CD4-positive, alpha-beta T cell treated with Interferon alpha-2 for 1 hour (primary cell): ENCODE measurements around the gene MS4A14.
A peak's percentile ranks its signal among the peaks of the same experiment; 100 is the strongest.
"Not testable (repeated sequence)": the region's sequence is repeated elsewhere in the genome, so short reads cannot be mapped to it uniquely, and the experiment has no call there.

ENCODE experiments used
- DNase-seq, 2 donors: peaks; one replicate each; pipeline ENCODE4 v3.0.0-alpha.2; 2020 to 2022

MS4A14 gene

GRCh38 chr11:60396382-60396781 is at the start of gene MS4A14:
TSS of gene MS4A14 (plus strand) at chr11:60396459. CDS start at chr11:60396579, 120 bp downstream.
- peak in 1 of 2 donors; percentile 1 for DNase-seq

GRCh38 chr11:60347084-60347797 is 49.0 kb upstream of the MS4A14 start:
- DNase-seq, result no peak

GRCh38 chr11:60348116-60348515 is 48.1 kb upstream of the MS4A14 start:
- no peak for DNase-seq

- DNase-seq, result no peak
Observed at GRCh38 chr11:60349990-60350389, 46.3 kb upstream of the MS4A14 start.

GRCh38 chr11:60357771-60358170 is 38.5 kb upstream of the MS4A14 start:
- no peak for DNase-seq

- no peak for DNase-seq
Observed at GRCh38 chr11:60360621-60361020, 35.6 kb upstream of the MS4A14 start.

- no peak for DNase-seq
Observed at GRCh38 chr11:60362241-60362640, 34.0 kb upstream of the MS4A14 start.

- peak; percentile 66 to 72 for DNase-seq
Observed at GRCh38 chr11:60363542-60364470, 32.5 kb upstream of the MS4A14 start.

GRCh38 chr11:60366262-60366904 is 29.9 kb upstream of the MS4A14 start:
- not testable (repeated sequence) for DNase-seq

- peak in 1 of 2 donors; percentile 27 for DNase-seq
Observed at GRCh38 chr11:60367009-60367408, 29.2 kb upstream of the MS4A14 start.

- DNase-seq, result no peak
Observed at GRCh38 chr11:60367896-60368295, 28.4 kb upstream of the MS4A14 start.

GRCh38 chr11:60370252-60370810 is 25.9 kb upstream of the MS4A14 start:
- DNase-seq, result no peak

- no peak for DNase-seq
Observed at GRCh38 chr11:60370811-60371298, 25.4 kb upstream of the MS4A14 start.

- DNase-seq, result no peak
Observed at GRCh38 chr11:60371386-60371785, 24.9 kb upstream of the MS4A14 start.

- DNase-seq, result no peak
Observed at GRCh38 chr11:60371854-60372253, 24.4 kb upstream of the MS4A14 start.

- no peak for DNase-seq
Observed at GRCh38 chr11:60372767-60373166, 23.5 kb upstream of the MS4A14 start.

GRCh38 chr11:60375316-60375715 is 20.9 kb upstream of the MS4A14 start:
- no peak for DNase-seq

GRCh38 chr11:60376601-60377000 is 19.7 kb upstream of the MS4A14 start:
- no peak for DNase-seq

- DNase-seq, result peak; percentile 19 to 52
Observed at GRCh38 chr11:60377401-60378136, 18.7 kb upstream of the MS4A14 start.

- DNase-seq, result peak in 1 of 2 donors; percentile 56
Observed at GRCh38 chr11:60378354-60378753, 17.9 kb upstream of the MS4A14 start, which contains the start of gene MS4A7. TSS of gene MS4A7 (plus strand) at chr11:60378532. CDS start at chr11:60383142, 4,610 bp downstream.

- peak; percentile 12 to 66 for DNase-seq
Observed at GRCh38 chr11:60389279-60389910, 6.9 kb upstream of the MS4A14 start.
